HepG2 (cell line): Measurements from ENCODE around the gene TMEM108.

Experiments used
- ASH2L ChIP-seq: fragments of 300-600, 200-600 bp; sonication (generic); IDR thresholded peaks from 2 replicates; pipeline ENCODE4 v1.7.0; 2017; ENCODE audit warnings: low read depth, mild to moderate bottlenecking, moderate library complexity, mixed read lengths, low read length; ENCODE audit not compliant: insufficient read length
- EP300 ChIP-seq, 3 experiments: sonication (generic) in 1 of 3; formaldehyde crosslinking in 1 of 3; IDR thresholded peaks; 2 replicates each; pipeline versions ENCODE4 v1.5.1 to v1.6.1; 2011 to 2020; ENCODE audit warnings: low read depth in 2 of 3, low read length in 2 of 3, borderline replicate concordance in 1 of 3, improper control_type of control experiment in 1 of 3, mild to moderate bottlenecking in 1 of 3, missing genetic modification reagents in 1 of 3, moderate library complexity in 1 of 3
- JUND ChIP-seq: sonication (generic); formaldehyde crosslinking; IDR thresholded peaks from 2 replicates; pipeline ENCODE4 v1.8.0; 2022; ENCODE audit warnings: mild to moderate bottlenecking, missing genetic modification reagents
- MAFF ChIP-seq: IDR thresholded peaks from 2 replicates; pipeline ENCODE4 v1.6.1; 2011; ENCODE audit warnings: low read depth, low read length, improper control_type of control experiment
- TAF1 ChIP-seq: sonication (generic); formaldehyde crosslinking; IDR thresholded peaks from 2 replicates; pipeline ENCODE4 v1.4.0; 2020; ENCODE audit warnings: missing genetic modification reagents
- ZFP36 ChIP-seq: fragments of 150-350 bp; IDR thresholded peaks from 2 replicates; pipeline ENCODE4 v1.6.1; 2018; ENCODE audit warnings: borderline replicate concordance, low read length, low read depth; ENCODE audit not compliant: partially characterized antibody

DNA sequence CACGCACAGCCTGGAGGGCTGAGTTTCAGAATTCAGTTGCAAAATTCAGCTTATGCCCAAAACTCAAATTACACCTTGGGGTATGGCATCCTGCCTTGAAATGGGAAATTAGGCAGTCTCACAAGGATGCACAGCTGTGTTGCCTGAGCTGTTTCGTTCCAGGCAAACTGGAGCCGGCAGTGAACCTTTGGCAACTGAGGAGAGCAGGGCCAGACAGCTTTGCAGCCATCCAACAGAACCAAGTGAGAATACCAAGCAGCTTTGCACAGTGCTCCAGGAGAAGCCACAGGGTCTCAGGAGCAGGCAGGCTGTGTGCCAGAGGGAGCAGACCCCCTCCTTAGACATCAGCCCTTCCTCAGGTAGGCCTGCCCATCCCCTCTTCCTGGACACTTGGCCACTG lies 329.2 kb downstream of the TMEM108 start:
- TF ChIP-seq EP300 (IDR thresholded peaks at IDR 0.05; ENCODE audit: low read depth in 2 of 2, low read length in 2 of 2) = no peak
- no peak for TF ChIP-seq EP300 (CRISPR knock-in tag; IDR thresholded peaks at IDR 0.05; ENCODE audit: borderline replicate concordance)
- no peak for TF ChIP-seq MAFF
- no peak for TF ChIP-seq ASH2L
- TF ChIP-seq JUND = no peak
- TF ChIP-seq ZFP36 = no peak
- no peak for TF ChIP-seq TAF1 (CRISPR knock-in tag)
